ENCODE results near the gene FLT4. TPM values are rescaled to one million over a fixed set of nuclear protein-coding genes. Genes with fewer than 3 reads are reported as not detected.
A peak's percentile ranks its signal among the peaks of the same experiment; 100 is the strongest.
"Not testable (repeated sequence)": the region's sequence is repeated elsewhere in the genome, so short reads cannot be mapped to it uniquely, and the experiment has no call there.

Gene FLT4
- total and polyA plus RNA-seq, 3 experiments from 2014 or later: 6.0 to 12.7 (median 8.2) TPM

DNA sequence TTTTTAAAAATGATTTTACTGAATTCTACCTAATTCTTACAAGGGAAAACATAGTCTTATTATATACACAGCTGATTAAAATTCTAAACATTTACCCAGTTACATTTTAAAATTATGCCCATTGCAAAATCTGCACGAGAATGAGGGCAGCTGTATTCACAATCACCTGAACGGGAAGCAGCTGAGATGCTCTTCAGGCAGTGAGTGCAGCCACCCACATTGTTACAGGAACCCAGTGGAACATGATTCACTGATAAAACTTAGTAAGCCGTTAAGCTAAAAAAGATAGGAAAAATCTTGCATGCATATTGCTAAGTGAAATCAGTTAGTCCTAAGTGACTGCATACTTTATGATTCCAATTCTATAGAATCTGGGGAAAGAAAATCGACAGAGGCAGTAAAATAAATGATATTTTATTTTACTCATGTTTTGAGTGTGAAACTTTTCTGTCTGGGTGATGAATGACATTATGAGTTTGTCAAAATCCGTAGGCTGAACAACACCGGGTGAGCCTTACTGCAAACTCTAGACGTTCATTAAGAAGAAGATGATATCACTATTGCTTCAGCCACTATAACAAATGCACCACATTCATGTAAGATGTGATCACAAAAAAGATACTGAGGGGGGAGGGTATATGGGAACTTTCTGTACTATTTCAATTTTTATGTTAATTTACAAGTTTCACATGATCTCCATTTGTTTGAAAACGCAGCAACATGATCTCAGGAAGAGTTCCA, 39.1 kb upstream of the FLT4 start:
- Mint-ChIP-seq H3K4me3 (peak overlapping the region; percentile 61 to 82 (median 76)), H3K27ac (peak overlapping the region; percentile 68 to 97 (median 86)), H3K4me1 (peaks cover 57 to 64% (median 59%) of the 10 kb centered on the region in 3 donors), H3K9me3 (no peaks in the 10 kb centered on the region), H3K27me3 (peaks cover 5 to 13% of the 10 kb centered on the region in 2 donors), H3K36me3 (peaks cover 0 to 10% (median 0%) of the 10 kb centered on the region in 3 donors)
- no peaks in the 10 kb centered on the region for H3K36me3 ChIP-seq (ENCODE audit: insufficient read depth, low read length)
- peaks cover 61% of the 10 kb centered on the region for H3K4me1 ChIP-seq (ENCODE audit: insufficient read depth, low read length)
- no peak for DNase-seq
- ChIA-PET CTCF (no interaction called here), POLR2A (interaction anchor here (0.5 kb wide), 1 partner anchor 39 kb away, joined by 3 read pairs; the partner anchor contains the start of gene FLT4)
- no peaks in the 10 kb centered on the region for H3K9me3 ChIP-seq (ENCODE audit: low read length)
- no peaks in the 10 kb centered on the region for H3K27me3 ChIP-seq (ENCODE audit: insufficient read depth, low read length, poor library complexity, severe bottlenecking)
- H3K4me3 ChIP-seq (ENCODE audit: low read length): peak overlapping the region; percentile 50
- no peak overlapping the region for H3K27ac ChIP-seq (ENCODE audit: low read depth, low read length)

DNA sequence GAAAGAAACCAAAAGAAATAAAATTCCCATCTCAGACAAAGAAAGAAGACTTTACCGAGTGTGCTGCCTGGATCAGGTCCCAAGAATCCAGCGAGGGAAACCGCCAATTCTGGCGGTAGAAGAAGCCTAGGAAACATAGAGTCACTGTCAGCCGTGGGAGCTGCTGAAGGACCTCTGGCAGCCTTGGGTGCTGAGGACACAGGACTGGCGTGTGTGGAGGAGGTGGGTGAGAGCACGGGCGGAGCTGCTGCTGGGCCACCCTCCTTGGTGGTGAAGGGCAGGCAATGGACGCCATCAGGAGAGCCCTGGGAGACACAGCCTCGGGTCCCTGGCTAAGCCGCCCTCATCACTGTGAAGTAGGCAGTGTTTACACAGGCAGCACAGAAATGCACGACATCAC, 37.4 kb upstream of the FLT4 start:
- DNase-seq; H3K36me3 ChIP-seq (ENCODE audit: insufficient read depth, low read length); H3K27ac Mint-ChIP-seq; H3K9me3 ChIP-seq (ENCODE audit: low read length); POLR2A ChIA-PET; H3K27ac ChIP-seq (ENCODE audit: low read depth, low read length); H3K9me3 Mint-ChIP-seq; H3K36me3 Mint-ChIP-seq; CTCF ChIA-PET; H3K4me3 ChIP-seq (ENCODE audit: low read length); H3K27me3 ChIP-seq (ENCODE audit: insufficient read depth, low read length, poor library complexity, severe bottlenecking): not testable (repeated sequence)
- peak overlapping the region in 1 of 7 donors; percentile 20 for H3K4me3 Mint-ChIP-seq
- peaks cover 68% of the 10 kb centered on the region for H3K4me1 ChIP-seq (ENCODE audit: insufficient read depth, low read length)
- peaks cover 51 to 58% (median 55%) of the 10 kb centered on the region in 3 donors for H3K4me1 Mint-ChIP-seq
- H3K27me3 Mint-ChIP-seq: peaks cover 2 to 12% of the 10 kb centered on the region in 2 donors

DNA sequence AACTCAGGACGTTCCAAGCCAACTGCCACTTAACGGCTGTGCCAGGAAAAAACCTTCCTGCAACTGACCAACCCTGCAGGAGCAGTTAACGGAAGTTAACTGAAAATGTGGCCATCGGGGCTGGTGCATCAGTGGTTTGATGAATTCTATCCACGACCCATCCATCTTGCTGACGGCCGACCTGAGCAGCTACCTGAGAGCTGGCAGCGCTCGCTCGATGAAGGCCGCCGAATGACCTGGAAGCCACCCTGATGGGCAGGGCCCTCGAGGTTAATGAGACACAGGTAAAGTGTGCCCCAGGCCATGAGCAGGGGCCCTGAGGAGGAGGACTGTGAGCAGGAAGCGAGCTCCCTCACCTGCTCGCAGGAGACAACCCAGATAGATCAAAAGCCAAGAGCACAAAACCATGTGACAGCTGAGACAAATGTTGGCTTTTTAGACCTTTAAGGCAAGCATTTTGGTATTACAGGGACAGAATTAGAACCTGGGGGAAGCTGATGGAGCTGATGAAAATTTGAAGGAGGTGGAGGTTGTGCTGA, 35.3 kb upstream of the FLT4 start:
- Histone ChIP-seq H3K27me3 (ENCODE audit: insufficient read depth, low read length, poor library complexity, severe bottlenecking) (no peaks in the 10 kb centered on the region), H3K9me3 (ENCODE audit: low read length) (no peaks in the 10 kb centered on the region), H3K4me3 (ENCODE audit: low read length) (no peak overlapping the region), H3K27ac (ENCODE audit: low read depth, low read length) (no peak overlapping the region), H3K4me1 (ENCODE audit: insufficient read depth, low read length) (peaks cover 47% of the 10 kb centered on the region), H3K36me3 (ENCODE audit: insufficient read depth, low read length) (no peaks in the 10 kb centered on the region)
- H3K27me3 Mint-ChIP-seq: peaks cover 2 to 16% of the 10 kb centered on the region in 2 donors
- CTCF ChIA-PET: interaction anchor here (1.1 to 2.6 kb wide), 3 partner anchors 9 to 33 kb away, joined by 3 to 9 read pairs (median 3); no protein-coding TSS in a partner anchor
- DNase-seq: peak in 1 of 5 donors; percentile 58
- no peaks in the 10 kb centered on the region for H3K36me3 Mint-ChIP-seq
- POLR2A ChIA-PET: no interaction called here
- peak overlapping the region in 1 of 7 donors; percentile 54 for H3K4me3 Mint-ChIP-seq
- no peaks in the 10 kb centered on the region for H3K9me3 Mint-ChIP-seq
- peak overlapping the region in 4 of 8 donors; percentile 38 to 91 (median 76) for H3K27ac Mint-ChIP-seq
- H3K4me1 Mint-ChIP-seq: peaks cover 34 to 38% (median 36%) of the 10 kb centered on the region in 3 donors

DNA sequence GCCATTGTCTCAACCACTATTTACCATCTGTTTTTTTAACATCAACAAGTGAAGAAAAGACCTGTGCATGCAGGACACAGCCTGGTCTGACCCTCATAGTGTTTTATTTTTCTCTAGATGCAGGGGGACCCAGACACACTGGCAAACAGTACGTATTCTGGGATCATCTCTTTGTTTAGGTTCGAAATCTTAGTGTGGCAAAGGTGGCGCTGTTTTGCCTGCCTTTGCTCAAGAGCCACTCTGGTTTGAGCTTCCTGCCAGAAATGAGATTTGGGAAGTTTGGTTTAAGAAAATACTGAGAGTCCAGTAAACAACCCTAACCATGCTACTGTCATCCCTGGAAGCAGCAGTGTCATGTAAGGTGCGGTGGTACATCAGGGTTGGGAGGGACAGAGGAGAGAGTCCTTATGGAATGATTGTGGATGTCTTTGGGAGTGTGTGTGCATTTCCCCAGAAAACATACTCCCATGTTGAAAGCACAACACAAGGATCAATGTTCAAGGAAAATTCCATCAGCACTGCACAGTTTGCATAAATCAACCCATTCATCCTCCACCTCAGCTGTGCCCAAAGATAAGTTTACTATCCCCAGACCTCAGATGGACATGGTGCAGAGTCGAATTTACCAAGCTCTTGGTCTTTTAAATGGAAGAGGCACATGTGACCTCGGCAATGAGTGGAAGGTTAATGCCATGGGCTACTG, 34.0 kb upstream of the FLT4 start:
- Histone ChIP-seq H3K4me1 (ENCODE audit: insufficient read depth, low read length) (peaks cover 35% of the 10 kb centered on the region), H3K36me3 (ENCODE audit: insufficient read depth, low read length) (no peaks in the 10 kb centered on the region), H3K4me3 (ENCODE audit: low read length) (no peak overlapping the region), H3K27ac (ENCODE audit: low read depth, low read length) (no peak overlapping the region), H3K27me3 (ENCODE audit: insufficient read depth, low read length, poor library complexity, severe bottlenecking) (no peaks in the 10 kb centered on the region), H3K9me3 (ENCODE audit: low read length) (no peaks in the 10 kb centered on the region)
- H3K9me3 Mint-ChIP-seq: no peaks in the 10 kb centered on the region
- CTCF ChIA-PET: interaction anchor here (1.4 to 2.6 kb wide), 2 partner anchors 10 to 35 kb away, joined by 3 to 9 read pairs; no protein-coding TSS in a partner anchor
- peak overlapping the region in 4 of 8 donors; percentile 7 to 77 (median 46) for H3K27ac Mint-ChIP-seq
- peaks cover 21 to 25% (median 22%) of the 10 kb centered on the region in 3 donors for H3K4me1 Mint-ChIP-seq
- POLR2A ChIA-PET: no interaction called here
- no peaks in the 10 kb centered on the region for H3K36me3 Mint-ChIP-seq
- no peak for DNase-seq
- peaks cover 2 to 17% of the 10 kb centered on the region in 2 donors for H3K27me3 Mint-ChIP-seq
- no peak overlapping the region for H3K4me3 Mint-ChIP-seq

DNA sequence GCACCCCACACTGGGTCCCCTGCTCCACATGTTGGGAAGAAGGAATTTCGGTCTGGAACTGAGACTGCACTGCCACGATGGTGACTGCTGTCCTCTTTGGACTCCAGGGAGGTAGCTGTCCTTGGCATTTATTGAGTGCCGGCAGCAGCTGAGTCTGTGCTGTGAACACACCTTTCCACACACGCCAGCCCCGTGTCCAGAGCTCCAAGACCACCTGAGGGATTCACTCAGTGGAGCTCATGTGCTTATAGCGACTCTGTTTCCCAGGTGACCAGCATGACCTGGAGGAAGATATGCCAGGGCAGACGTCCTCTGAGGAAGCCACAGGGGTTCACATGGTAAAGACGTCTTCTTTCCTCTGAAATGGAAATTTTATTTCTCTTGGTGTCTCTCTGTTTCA, 33.2 kb upstream of the FLT4 start:
- H3K27ac Mint-ChIP-seq: no peak overlapping the region
- H3K4me3 Mint-ChIP-seq: no peak overlapping the region
- H3K27me3 Mint-ChIP-seq: peaks cover 2 to 20% of the 10 kb centered on the region in 2 donors
- H3K4me3 ChIP-seq (ENCODE audit: low read length): no peak overlapping the region
- no peaks in the 10 kb centered on the region for H3K9me3 Mint-ChIP-seq
- H3K36me3 ChIP-seq (ENCODE audit: insufficient read depth, low read length): no peaks in the 10 kb centered on the region
- H3K4me1 ChIP-seq (ENCODE audit: insufficient read depth, low read length): peaks cover 29% of the 10 kb centered on the region
- no peak overlapping the region for H3K27ac ChIP-seq (ENCODE audit: low read depth, low read length)
- CTCF ChIA-PET: no interaction called here
- H3K4me1 Mint-ChIP-seq: peaks cover 17 to 20% (median 18%) of the 10 kb centered on the region in 3 donors
- no peak for DNase-seq
- no peaks in the 10 kb centered on the region for H3K36me3 Mint-ChIP-seq
- POLR2A ChIA-PET: no interaction called here
- H3K27me3 ChIP-seq (ENCODE audit: insufficient read depth, low read length, poor library complexity, severe bottlenecking): no peaks in the 10 kb centered on the region
- no peaks in the 10 kb centered on the region for H3K9me3 ChIP-seq (ENCODE audit: low read length)

DNA sequence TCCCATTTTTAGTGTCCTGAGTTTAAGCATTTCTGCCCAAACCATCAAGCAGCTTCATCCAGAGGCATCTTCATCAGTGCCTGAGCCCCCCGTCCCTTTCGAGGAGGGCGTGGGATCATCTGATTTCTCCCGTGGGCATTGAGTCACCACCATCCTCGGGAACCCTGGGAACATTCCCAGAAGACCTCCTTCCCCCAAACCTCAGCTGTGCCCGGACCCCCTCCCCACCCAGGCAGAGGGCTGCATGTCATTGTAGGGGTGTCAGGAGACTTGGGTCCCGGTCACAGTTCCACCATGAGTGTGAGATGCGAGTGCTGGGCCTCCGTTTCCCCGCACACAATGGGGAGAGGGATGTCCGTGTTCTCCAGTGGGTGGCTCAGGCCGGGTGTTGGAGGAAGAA, 32.6 kb upstream of the FLT4 start:
- H3K4me1 ChIP-seq (ENCODE audit: insufficient read depth, low read length): peaks cover 29% of the 10 kb centered on the region
- H3K36me3 ChIP-seq (ENCODE audit: insufficient read depth, low read length); H3K27me3 ChIP-seq (ENCODE audit: insufficient read depth, low read length, poor library complexity, severe bottlenecking); H3K4me3 ChIP-seq (ENCODE audit: low read length); H3K27ac Mint-ChIP-seq; CTCF ChIA-PET; H3K27ac ChIP-seq (ENCODE audit: low read depth, low read length); POLR2A ChIA-PET; DNase-seq; H3K9me3 Mint-ChIP-seq; H3K36me3 Mint-ChIP-seq; H3K4me3 Mint-ChIP-seq; H3K9me3 ChIP-seq (ENCODE audit: low read length): not testable (repeated sequence)
- H3K27me3 Mint-ChIP-seq: peaks cover 2 to 21% of the 10 kb centered on the region in 2 donors
- peaks cover 17 to 20% (median 18%) of the 10 kb centered on the region in 3 donors for H3K4me1 Mint-ChIP-seq

DNA sequence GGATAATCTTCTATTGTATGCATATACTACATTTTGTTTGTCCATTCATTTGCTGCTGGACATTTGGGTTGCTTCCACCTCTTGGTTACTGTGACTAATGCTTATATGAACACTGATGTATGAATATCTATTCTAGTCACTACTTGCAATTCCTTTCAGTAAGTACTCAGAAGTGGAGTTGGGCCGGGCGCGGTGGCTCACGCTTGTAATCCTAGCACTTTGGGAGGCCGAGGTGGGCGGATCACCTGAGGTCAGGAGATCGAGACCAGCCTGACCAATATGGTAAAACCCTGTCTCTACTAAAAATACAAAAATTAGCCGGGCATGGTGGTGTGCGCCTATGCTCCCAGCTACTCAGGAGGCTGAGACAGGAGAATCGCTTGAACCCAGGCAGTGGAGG, 28.9 kb upstream of the FLT4 start:
- H3K4me3 Mint-ChIP-seq; H3K9me3 Mint-ChIP-seq; H3K4me1 ChIP-seq (ENCODE audit: insufficient read depth, low read length); H3K4me3 ChIP-seq (ENCODE audit: low read length); H3K9me3 ChIP-seq (ENCODE audit: low read length); H3K27ac Mint-ChIP-seq; DNase-seq; POLR2A ChIA-PET; H3K27me3 ChIP-seq (ENCODE audit: insufficient read depth, low read length, poor library complexity, severe bottlenecking); CTCF ChIA-PET; H3K27ac ChIP-seq (ENCODE audit: low read depth, low read length); H3K36me3 ChIP-seq (ENCODE audit: insufficient read depth, low read length); H3K36me3 Mint-ChIP-seq: not testable (repeated sequence)
- Mint-ChIP-seq H3K27me3 (peaks cover 5 to 36% of the 10 kb centered on the region in 2 donors), H3K4me1 (peaks cover 7 to 14% (median 12%) of the 10 kb centered on the region in 3 donors)
